Thymus (tissue), 11 donors: Measurements from ENCODE around the gene ATP11A. TPM values are rescaled to one million over a fixed set of nuclear protein-coding genes. Genes with fewer than 3 reads are reported as not detected.

Experiments used
- DNase-seq, 9 donors: peaks; one replicate each; pipeline ENCODE4 v3.0.0-alpha.2; 2013; ENCODE audit warnings: low spot score in 9 of 9, low read depth in 6 of 9, missing footprints in 1 of 9
- H3K27ac ChIP-seq, 2 donors: one replicate each; pipeline ENCODE4 v1.5.1; 2013; ENCODE audit warnings: control low read depth in 1 of 2, low read depth in 1 of 2, low read length in 1 of 2, mild to moderate bottlenecking in 1 of 2, moderate library complexity in 1 of 2
- H3K27me3 ChIP-seq, 2 donors: one replicate each; pipeline ENCODE4 v1.5.1; 2013; ENCODE audit warnings: low read length in 1 of 2; ENCODE audit not compliant: control insufficient read depth in 2 of 2, insufficient read depth in 1 of 2
- H3K36me3 ChIP-seq, 2 donors: one replicate each; pipeline ENCODE4 v1.5.1; 2013; ENCODE audit warnings: low read length in 1 of 2, mild to moderate bottlenecking in 1 of 2, moderate library complexity in 1 of 2; ENCODE audit not compliant: control insufficient read depth in 2 of 2, insufficient read depth in 2 of 2
- H3K4me1 ChIP-seq, 2 donors: one replicate each; pipeline ENCODE4 v1.5.1; 2013; ENCODE audit warnings: low read length in 2 of 2; ENCODE audit not compliant: control insufficient read depth in 2 of 2, insufficient read depth in 2 of 2
- H3K4me3 ChIP-seq, 2 donors: one replicate each; pipeline ENCODE4 v1.5.1; 2013; ENCODE audit warnings: low read length in 2 of 2, control low read depth in 1 of 2, mild to moderate bottlenecking in 1 of 2
- H3K9me3 ChIP-seq, 2 donors: one replicate each; pipeline ENCODE4 v1.5.1; 2013; ENCODE audit warnings: low read length in 1 of 2, mild to moderate bottlenecking in 1 of 2; ENCODE audit not compliant: control insufficient read depth in 2 of 2, insufficient read depth in 1 of 2
- WGBS: extraction: QIAGEN DNeasy Blood & Tissue Kit; methylation state at CpG from one replicate; pipeline ENCODE4 v1.1.7; 2013; 5-methylcytosine and 5-hydroxymethylcytosine counted together
- polyA plus RNA-seq: library from polyadenylated mRNA; stranded (reverse); fragments of 200-250 nt; gene quantifications from one replicate; pipeline ENCODE4 v1.2.3, GENCODE V29; 2013
- total RNA-seq: library from RNA; stranded (reverse); fragments of 120-200 nt; gene quantifications from one replicate; pipeline ENCODE4 v1.2.4, GENCODE V29; 2013
- donor health status: healthy.

Gene ATP11A
- total and polyA plus RNA-seq, 2 donors: 7.1 to 7.2 TPM

- no peak for DNase-seq
Measured at GRCh38 chr13:112885242-112885781, 195.5 kb downstream of the ATP11A start.

GRCh38 chr13:112885782-112886268 is 196.0 kb downstream of the ATP11A start:
- Histone ChIP-seq H3K9me3 (peaks cover 0 to 4% of the 10 kb centered on the region in 2 donors), H3K27ac (no peak overlapping the region), H3K36me3 (peaks cover 4 to 8% of the 10 kb centered on the region in 2 donors), H3K27me3 (peaks cover 0 to 19% of the 10 kb centered on the region in 2 donors), H3K4me3 (no peak overlapping the region), H3K4me1 (no peaks in the 10 kb centered on the region)
- 51% methylated on average over 25 of the region's 25 CpGs for WGBS
- DNase-seq: no peak

More at GRCh38 chr13:112885242-112885781, 195.5 kb downstream of the ATP11A start:
- Histone ChIP-seq H3K27ac (no peak overlapping the region), H3K4me3 (no peak overlapping the region), H3K9me3 (peaks cover 0 to 4% of the 10 kb centered on the region in 2 donors), H3K27me3 (peaks cover 0 to 15% of the 10 kb centered on the region in 2 donors), H3K4me1 (no peaks in the 10 kb centered on the region), H3K36me3 (peaks cover 8% of the 10 kb centered on the region in 2 donors)
- WGBS: 89% methylated on average over 19 of the region's 19 CpGs

DNA sequence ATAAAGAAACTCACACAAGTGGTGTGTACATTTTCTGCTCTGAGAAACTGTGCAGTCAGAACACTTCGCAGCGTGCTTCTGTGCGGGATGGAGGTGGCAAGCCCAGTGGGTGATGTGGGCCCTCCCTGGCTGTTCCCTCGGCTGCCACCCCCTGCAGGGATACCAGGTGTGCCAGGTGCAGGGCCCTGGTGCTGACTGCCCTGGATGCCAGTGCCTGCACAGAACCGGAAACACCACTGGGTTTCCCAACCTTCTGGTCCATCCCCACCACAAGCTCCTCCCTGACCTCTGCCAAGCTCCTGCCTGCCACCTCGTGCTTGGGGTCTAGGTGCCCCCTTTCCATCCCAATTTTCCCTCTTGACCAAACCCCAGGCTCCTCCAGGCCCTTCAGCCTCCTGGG is 197.3 kb downstream of the ATP11A start:
- Histone ChIP-seq H3K9me3 (peaks cover 1 to 4% of the 10 kb centered on the region in 2 donors), H3K27me3 (peaks cover 2 to 29% of the 10 kb centered on the region in 2 donors), H3K4me1 (peaks cover 0 to 3% of the 10 kb centered on the region in 2 donors), H3K4me3 (no peak overlapping the region), H3K36me3 (peaks cover 3 to 4% of the 10 kb centered on the region in 2 donors), H3K27ac (no peak overlapping the region)
- 94% methylated on average over 6 of the region's 6 CpGs for WGBS
- DNase-seq: no peak

DNA sequence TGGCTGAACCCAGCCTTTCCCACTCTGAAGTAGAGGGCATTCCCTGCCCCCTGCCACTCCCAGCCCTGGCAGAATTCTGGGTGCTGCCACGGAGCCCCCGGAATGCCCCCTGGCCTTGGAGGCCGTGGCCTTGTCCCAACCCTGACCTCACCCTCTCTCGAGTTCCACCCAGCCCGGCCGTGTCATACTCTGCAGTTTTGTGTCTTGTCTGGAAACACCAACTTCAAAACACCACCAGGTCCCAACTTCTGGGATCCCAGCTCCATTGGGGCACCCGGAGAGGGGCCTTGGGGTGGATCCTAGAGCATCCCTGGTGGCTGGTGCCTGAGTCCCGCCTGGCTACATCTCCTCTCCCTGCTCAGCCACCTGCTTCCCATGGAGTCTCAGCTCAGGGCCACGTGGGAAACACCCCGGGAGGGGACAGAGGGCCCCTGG is 197.7 kb downstream of the ATP11A start:
- no peak for DNase-seq
- WGBS: 98% methylated on average over 10 of the region's 10 CpGs

DNA sequence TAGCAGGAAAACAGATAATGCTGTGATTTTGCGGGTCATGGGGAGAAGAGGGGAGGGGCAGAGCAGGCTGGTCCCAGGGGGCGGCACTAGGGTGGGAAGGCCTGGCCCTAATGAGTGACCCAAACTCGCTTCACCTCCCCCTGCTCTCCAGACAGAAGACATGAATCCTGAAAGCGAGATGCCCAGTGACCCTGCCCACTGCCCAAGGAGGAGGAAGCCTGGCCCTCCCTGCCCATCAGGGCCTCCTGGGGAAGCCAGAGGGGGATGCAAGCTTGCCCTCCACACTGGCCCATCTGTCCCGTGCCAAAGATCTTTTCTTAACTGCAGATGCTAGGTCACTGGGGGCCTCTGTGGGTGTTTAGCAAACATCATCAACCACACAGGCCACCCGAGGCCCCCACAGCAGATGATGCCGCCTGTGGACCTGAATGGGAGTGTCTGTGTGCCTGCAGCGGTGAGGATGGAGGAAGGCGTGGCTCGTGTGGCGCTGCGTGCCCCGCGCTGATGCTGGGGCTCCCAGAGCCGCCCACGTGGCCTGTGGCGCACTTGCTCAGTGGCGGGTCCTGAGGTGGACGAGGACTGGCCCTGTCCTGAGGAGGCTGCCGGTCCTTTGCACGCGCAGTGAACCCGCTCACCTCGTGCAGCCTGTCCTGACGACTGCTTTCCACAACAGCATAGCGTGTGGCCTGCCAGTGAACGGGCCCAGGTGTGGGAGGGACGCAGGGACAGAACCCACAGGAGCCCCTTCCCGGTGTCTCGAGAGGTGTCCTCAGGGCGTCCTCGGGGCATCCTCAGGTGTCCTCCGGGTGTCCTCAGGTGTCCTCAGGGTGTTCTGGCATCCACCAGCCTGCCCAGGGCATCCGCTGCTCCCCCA is 198.6 kb downstream of the ATP11A start:
- 97% methylated on average over 34 of the region's 34 CpGs for WGBS
- Histone ChIP-seq H3K27me3 (peaks cover 5 to 43% of the 10 kb centered on the region in 2 donors), H3K36me3 (no peaks in the 10 kb centered on the region), H3K27ac (no peak overlapping the region), H3K9me3 (peaks cover 1 to 8% of the 10 kb centered on the region in 2 donors), H3K4me1 (peaks cover 0 to 10% of the 10 kb centered on the region in 2 donors), H3K4me3 (no peak overlapping the region)
- no peak for DNase-seq

More for the DNA sequence above, 197.7 kb downstream of the ATP11A start:
- H3K27me3 ChIP-seq: peaks cover 4 to 34% of the 10 kb centered on the region in 2 donors
- H3K9me3 ChIP-seq: peaks cover 1 to 4% of the 10 kb centered on the region in 2 donors
- H3K36me3 ChIP-seq: peaks cover 0 to 3% of the 10 kb centered on the region in 2 donors
- no peak overlapping the region for H3K27ac ChIP-seq
- peaks cover 0 to 5% of the 10 kb centered on the region in 2 donors for H3K4me1 ChIP-seq
- H3K4me3 ChIP-seq: no peak overlapping the region

- H3K4me3 ChIP-seq: no peak overlapping the region
- H3K4me1 ChIP-seq: peaks cover 0 to 16% of the 10 kb centered on the region in 2 donors
- DNase-seq: no peak
- 95% methylated on average over 42 of the region's 42 CpGs for WGBS
- H3K9me3 ChIP-seq: peaks cover 1 to 13% of the 10 kb centered on the region in 2 donors
- H3K36me3 ChIP-seq: no peaks in the 10 kb centered on the region
- peaks cover 12 to 50% of the 10 kb centered on the region in 2 donors for H3K27me3 ChIP-seq
- no peak overlapping the region for H3K27ac ChIP-seq
Measured at GRCh38 chr13:112889351-112890290, 199.8 kb downstream of the ATP11A start.

DNA sequence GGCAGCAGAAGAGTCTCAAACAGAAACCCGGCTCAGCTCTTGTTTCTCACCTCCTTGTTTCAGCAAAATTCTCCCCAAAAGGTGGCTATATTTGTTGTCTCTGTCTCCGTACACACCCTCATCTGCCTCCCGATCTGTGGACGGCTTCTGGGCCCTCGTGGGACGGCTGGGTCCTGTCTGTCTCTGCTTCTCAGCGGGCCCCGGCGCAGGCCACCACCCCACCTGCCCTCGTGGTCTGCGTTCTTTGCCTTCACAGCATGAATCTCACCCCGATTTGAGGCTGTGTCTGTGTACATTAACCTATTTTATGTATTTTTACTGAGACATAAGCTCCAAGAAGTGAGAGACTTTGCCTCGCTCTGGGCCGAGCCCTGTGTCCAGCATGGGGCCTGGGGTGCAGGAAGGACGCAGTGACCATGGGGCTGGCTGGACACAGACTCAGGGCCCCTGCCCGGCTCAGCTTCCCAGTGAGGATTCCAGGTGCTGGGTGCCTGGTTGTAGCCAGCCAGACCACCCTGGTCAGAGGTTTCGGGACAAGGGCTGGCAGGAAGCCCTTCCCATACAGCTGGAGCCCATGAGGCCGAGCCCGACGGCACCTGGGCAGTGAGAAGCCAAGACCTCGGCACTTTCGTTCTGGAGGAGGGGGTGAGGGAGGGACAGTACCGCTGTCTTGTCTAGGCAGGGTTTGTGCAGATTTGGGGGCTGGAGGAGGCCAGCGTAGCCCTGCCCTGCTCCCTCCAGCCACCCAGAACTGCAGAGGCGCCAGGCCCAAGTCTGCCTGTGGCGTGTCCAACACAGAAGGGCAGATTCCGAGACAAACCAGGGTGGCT is 200.7 kb downstream of the ATP11A start:
- WGBS: 92% methylated on average over 27 of the region's 27 CpGs
- Histone ChIP-seq H3K9me3 (peaks cover 1 to 15% of the 10 kb centered on the region in 2 donors), H3K4me1 (peaks cover 2 to 22% of the 10 kb centered on the region in 2 donors), H3K27me3 (peaks cover 20 to 59% of the 10 kb centered on the region in 2 donors), H3K36me3 (no peaks in the 10 kb centered on the region), H3K4me3 (no peak overlapping the region), H3K27ac (no peak overlapping the region)
- DNase-seq: no peak
